GM19395 (cell line): ENCODE data around the gene OR4D9.
"Not testable (repeated sequence)": the region's sequence is repeated elsewhere in the genome, so short reads cannot be mapped to it uniquely, and the experiment has no call there.

Experiments used
- ATAC-seq: cut with Tn5 transposase; IDR thresholded peaks from one replicate; pipeline ENCODE4 v1.9.1; 2021; ENCODE audit warnings: mild to moderate bottlenecking, moderate library complexity; ENCODE audit not compliant: unreplicated experiment

The OR4D9 gene

GRCh38 chr11:59510941-59511589, at the start of gene OR4D9:
OR4D9 (plus strand) TSS chr11:59511539; CDS start chr11:59514913, 3,374 bp downstream.
- ATAC-seq: no peak

- no peak for ATAC-seq
Measured at GRCh38 chr11:59463190-59463641, 48.1 kb upstream of the OR4D9 start.

GRCh38 chr11:59473015-59473414, 38.3 kb upstream of the OR4D9 start, which contains the start of gene OR4D10:
OR4D10 (plus strand) TSS chr11:59473315; CDS start chr11:59477430, 4,115 bp downstream.
- ATAC-seq: no peak

- no peak for ATAC-seq
Measured at GRCh38 chr11:59475176-59475575, 36.2 kb upstream of the OR4D9 start.

- no peak for ATAC-seq
Measured at GRCh38 chr11:59479906-59480305, 31.4 kb upstream of the OR4D9 start.

GRCh38 chr11:59480359-59480758, 31.0 kb upstream of the OR4D9 start:
- ATAC-seq: no peak

- ATAC-seq: no peak
Measured at GRCh38 chr11:59501931-59502330, 9.4 kb upstream of the OR4D9 start.

GRCh38 chr11:59503276-59503675, 8.1 kb upstream of the OR4D9 start, which contains the start of gene OR4D11:
OR4D11 (plus strand) TSS chr11:59503576; CDS start chr11:59503576, 0 bp downstream.
- ATAC-seq: no peak

- ATAC-seq: no peak
Measured at GRCh38 chr11:59511675-59512074, 336 bp downstream of the OR4D9 start.

- not testable (repeated sequence) for ATAC-seq
Measured at GRCh38 chr11:59520139-59520538, 8.8 kb downstream of the OR4D9 start.

- ATAC-seq: no peak
Measured at GRCh38 chr11:59520741-59521140, 9.4 kb downstream of the OR4D9 start.

- no peak for ATAC-seq
Measured at GRCh38 chr11:59523541-59523940, 12.2 kb downstream of the OR4D9 start.

- no peak for ATAC-seq
Measured at GRCh38 chr11:59528711-59529110, 17.4 kb downstream of the OR4D9 start.

GRCh38 chr11:59532620-59533019, 21.3 kb downstream of the OR4D9 start:
- no peak for ATAC-seq

GRCh38 chr11:59534676-59535075, 23.3 kb downstream of the OR4D9 start:
- no peak for ATAC-seq

GRCh38 chr11:59542142-59542810, 30.9 kb downstream of the OR4D9 start:
- no peak for ATAC-seq

GRCh38 chr11:59543713-59544112, 32.4 kb downstream of the OR4D9 start:
- ATAC-seq: not testable (repeated sequence)

GRCh38 chr11:59544869-59545178, 33.5 kb downstream of the OR4D9 start:
- no peak for ATAC-seq

- no peak for ATAC-seq
Measured at GRCh38 chr11:59545179-59546020, 34.1 kb downstream of the OR4D9 start.

- ATAC-seq: not testable (repeated sequence)
Measured at GRCh38 chr11:59547605-59548308, 36.4 kb downstream of the OR4D9 start.

- ATAC-seq: no peak
Measured at GRCh38 chr11:59548309-59548656, 36.9 kb downstream of the OR4D9 start.
